Midbrain (tissue), 1 donor: ENCODE results near the gene CALR3.
"Not testable (repeated sequence)": the region's sequence is repeated elsewhere in the genome, so short reads cannot be mapped to it uniquely, and the experiment has no call there.

Source experiments
- DNase-seq: peaks from one replicate; lab custom pipeline; 2025; lab: John Stamatoyannopoulos, UW

The CALR3 gene

DNA sequence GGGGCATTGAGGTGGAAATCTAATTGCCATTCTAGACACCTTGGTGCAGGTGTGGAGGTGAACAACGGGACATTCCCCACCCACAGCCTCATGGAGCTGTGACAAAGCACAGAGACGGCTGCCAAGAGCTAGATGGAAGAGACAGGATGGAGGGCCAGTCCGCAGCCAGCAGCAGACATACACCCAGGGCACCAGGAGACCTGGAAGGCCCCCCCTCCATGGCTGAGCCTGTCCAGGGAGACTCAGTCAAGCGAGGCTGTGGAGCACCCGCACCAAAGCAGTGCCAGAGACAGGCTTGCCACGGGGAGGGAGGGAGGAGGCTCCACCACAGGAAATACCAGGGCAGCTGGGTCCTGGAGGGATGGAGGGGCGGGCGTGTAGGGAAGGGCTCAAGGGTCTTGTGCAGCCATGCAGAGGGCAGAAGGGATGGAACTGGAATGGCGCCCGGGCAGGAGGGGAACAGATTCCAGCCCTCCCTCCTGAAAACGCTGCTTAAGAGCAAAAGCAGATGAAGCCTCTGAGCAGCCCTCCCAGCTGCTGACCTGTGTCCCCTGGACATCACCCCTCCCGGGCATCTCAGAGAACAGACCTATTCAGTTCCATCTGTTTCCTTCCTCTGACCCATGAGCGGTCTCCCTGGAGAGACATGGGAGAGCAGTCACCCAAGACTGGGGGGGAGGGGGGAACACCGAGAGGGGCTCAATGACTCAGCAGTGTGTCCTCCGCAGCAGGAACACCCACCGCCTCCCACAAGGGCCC is 38.6 kb downstream of the CALR3 start:
- peak; percentile 20 for DNase-seq

- DNase-seq = no peak
Observed at GRCh38 chr19:16456652-16457194, 39.2 kb downstream of the CALR3 start.

DNA sequence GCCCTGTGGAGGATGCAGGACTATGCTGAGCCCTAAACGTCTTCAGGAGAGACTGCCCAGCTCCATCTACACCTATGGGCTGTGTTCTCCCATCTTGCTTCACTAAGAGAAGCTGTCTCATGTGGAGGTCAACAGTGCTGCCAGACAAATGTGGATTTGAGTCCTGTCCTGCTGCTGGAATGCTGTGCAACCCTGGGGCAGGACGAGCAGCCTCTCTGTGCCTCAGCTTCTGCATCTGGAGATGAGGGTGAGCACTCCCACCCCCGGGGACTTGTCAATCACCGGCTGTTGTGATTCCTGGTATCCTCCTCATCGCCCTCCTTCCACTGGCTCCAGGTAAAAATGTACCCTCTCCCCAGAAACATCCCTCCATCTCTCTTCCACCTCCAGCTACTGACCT is 40.5 kb downstream of the CALR3 start:
- no peak for DNase-seq

- DNase-seq = no peak
Observed at GRCh38 chr19:16454351-16454918, 41.5 kb downstream of the CALR3 start.

DNA sequence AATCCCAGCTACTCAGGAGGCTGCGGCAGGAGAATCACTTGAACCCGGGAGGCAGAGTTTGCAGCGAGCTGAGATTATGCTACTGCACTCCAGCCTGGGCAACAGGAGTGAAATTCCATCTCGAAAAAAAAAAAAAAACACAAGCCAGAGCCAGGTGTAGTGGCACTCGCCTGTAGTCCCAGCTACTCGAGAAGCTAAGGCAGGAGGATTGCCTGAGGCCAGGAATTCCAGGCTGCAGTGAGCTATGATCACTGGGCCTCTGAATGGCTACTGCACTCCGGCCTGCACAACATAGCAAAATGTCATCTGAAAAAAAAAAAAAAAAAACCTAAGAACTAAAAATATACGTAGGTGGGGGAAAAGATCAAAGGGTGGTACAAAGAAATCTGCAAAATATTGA is 43.6 kb downstream of the CALR3 start:
- no peak for DNase-seq

DNA sequence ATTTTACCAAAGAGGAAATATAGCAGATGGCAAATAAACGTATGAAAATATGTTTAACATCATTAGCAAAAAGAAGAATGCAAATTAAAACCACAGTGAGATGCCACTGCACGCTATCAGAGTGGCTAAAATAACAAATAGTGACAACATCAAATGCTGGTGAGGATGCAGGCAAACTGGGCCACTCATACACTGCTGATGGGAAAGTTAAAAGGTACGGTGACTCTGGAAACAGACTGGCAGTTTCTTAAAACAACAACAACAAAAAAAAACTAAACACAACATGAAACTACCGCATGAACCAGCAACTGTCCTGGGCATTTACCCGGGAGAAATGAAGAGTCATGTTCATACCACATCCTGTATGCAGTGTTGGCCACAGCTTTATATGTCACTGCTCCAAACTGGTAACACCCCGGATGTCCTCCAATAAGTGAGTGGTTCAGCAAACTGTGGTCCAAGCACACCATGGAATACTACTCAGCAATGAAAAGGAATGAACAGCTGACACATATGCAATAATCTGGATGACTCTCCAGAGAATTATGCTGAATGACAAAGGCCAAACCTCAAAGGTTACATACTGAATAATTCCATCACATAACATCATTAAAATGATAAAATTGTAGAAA is 46.5 kb downstream of the CALR3 start:
- DNase-seq = no peak

DNA sequence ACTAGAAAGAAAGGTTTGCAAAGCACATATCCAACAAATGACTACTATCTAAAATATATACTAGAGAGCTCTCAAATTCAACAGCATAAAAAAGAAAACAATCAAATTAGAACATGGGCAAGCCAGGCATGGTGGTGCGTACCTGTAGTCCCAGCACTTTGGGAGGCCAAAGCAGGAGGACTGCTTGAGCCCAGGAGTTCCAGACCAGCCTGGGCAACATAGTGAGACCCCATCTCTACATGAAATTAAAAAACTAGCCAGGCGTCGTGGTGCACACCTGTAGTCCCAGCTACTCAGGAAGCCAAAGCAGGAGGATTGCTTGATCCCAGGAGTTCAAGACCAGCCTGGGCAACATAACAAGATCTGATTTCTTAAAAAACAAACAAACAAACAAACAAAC is 47.1 kb downstream of the CALR3 start:
- DNase-seq = not testable (repeated sequence)

DNA sequence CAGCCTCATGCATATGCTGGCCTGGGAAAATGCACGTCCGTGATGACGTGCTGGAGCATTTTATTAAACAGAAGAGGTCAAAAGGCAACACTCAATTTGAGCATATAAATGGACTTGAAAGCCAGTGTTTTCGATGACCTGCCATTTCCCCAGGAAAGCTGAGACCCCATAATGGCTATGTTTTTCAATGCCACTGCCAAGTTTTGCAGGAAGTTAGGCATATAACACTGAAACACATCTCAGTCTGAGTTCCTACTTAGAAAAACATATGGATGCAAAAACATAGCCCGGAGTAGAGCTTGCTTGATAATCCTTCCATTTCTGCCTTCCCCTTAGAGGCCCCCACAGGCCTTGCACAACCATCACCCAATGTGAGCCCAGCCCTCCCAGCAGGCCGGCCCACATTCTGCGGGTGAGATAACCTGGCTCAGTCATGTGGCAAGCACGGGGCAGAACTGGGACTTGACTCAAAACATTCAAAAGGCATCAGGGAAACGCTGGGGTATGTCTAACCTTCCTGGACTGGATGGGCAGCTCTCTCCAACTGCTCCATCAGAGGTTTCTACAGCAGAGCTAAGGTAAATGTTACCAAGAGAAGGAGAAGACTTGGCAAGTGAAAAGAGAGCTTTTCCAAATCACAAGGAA is 49.1 kb downstream of the CALR3 start:
- no peak for DNase-seq

GRCh38 chr19:16446108-16446723 is 49.8 kb downstream of the CALR3 start:
- DNase-seq = no peak

GRCh38 chr19:16445238-16446107 is 50.5 kb downstream of the CALR3 start:
- no peak for DNase-seq

GRCh38 chr19:16444269-16444600 is 51.7 kb downstream of the CALR3 start:
- no peak for DNase-seq

GRCh38 chr19:16442386-16443276 is 53.3 kb downstream of the CALR3 start:
- peak; percentile 41 for DNase-seq

GRCh38 chr19:16441661-16442162 is 54.3 kb downstream of the CALR3 start:
- DNase-seq = no peak

GRCh38 chr19:16436780-16437332 is 59.1 kb downstream of the CALR3 start:
- DNase-seq = no peak

DNA sequence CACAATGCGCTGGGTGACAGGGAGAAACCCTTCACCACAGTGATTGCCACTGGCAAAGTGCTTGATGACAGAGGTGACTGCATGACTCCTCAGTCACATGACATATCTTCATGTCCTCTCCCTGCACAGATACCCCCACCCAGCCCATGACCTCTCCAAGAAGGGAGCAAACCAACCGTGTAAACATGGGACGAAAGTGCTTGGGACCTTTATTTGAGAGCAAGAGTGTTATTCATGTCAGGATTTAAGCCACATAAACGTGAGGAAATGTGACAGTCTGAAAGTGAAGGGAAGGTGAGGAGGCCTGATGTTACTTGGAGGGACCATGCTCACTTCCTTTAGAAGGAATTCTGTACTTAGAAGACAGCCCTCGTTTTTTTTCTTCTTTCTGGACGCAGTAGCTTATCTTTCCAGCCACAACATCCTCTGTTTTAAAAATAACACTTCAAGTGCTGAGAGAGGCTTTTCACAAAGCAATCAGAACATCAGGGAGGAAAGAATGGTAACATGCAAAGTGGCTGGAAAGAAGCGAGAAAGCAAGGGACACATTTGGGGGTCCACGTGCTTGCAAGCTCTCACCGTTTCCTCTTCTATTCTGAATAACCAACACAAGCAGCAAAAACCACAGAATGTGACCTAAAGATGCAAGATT is 59.8 kb downstream of the CALR3 start:
- DNase-seq = peak; percentile 26

DNA sequence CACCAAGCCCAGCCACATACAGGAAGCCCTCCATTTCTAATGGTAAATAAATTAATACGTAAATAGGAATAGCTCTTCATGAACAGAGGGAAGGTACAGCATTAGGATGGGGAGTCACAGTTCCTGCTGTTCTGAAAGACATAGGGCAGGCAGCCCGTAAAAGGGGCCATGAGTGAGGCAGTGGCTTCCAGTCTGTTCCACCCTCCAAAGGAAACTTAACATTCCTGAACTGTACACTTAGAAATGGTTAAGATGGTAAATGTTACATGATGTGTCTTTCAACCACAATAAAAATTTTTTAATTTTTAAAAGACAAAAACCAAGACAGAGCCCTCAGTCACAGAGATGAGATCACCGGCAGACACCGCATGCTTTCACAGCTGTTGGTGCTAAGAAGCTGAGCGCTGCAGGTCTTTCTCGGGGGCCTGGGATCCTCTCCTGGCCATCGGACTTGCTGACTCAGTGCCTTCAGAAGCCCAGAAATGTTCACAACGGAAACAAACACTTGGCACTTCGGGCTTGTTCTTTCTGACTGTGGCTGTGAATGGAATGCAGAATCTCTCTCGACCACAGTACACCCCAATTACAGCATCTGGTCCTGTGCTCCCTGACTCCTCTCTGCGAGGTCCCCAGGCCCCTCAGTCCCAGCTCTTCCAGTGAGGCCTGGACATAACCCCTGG is 60.6 kb downstream of the CALR3 start:
- peak; percentile 58 for DNase-seq

GRCh38 chr19:16433986-16434385 is 62.0 kb downstream of the CALR3 start:
- no peak for DNase-seq

DNA sequence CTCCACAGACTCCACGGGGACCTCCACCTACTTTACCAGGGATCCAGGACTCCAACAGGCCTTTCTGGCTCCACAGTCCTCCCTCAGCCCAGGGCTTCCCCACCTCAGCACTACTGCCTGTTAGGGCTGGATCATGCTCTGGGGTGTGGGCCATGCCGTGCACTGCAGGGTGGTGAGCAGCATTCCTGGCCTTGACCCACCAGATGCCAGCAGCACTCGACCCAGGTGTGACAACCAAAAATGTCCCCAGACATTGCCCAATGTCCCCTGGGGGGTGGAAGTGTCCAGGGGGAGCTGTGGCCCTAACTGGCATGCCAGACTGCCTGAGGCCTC is 66.2 kb downstream of the CALR3 start:
- DNase-seq = no peak
